Measurements from ENCODE around the gene GRAMD1A.
"Not testable (repeated sequence)": the region's sequence is repeated elsewhere in the genome, so short reads cannot be mapped to it uniquely, and the experiment has no call there.

The GRAMD1A gene

GRCh38 chr19:35004517-35005255 is 4.6 kb downstream of the GRAMD1A start:
- no peak for DNase-seq (ENCODE audit: low read depth)

- DNase-seq (ENCODE audit: low read depth) = no peak
These were observed 5.3 kb downstream of the GRAMD1A start for GRCh38 chr19:35005256-35005977.

- not testable (repeated sequence) for DNase-seq (ENCODE audit: low read depth)
These were observed 5.9 kb downstream of the GRAMD1A start for GRCh38 chr19:35006007-35006341.

- no peak for DNase-seq (ENCODE audit: low read depth)
These were observed 6.3 kb downstream of the GRAMD1A start for GRCh38 chr19:35006342-35006998.

- DNase-seq (ENCODE audit: low read depth) = no peak
These were observed 6.9 kb downstream of the GRAMD1A start for GRCh38 chr19:35006999-35007365.

GRCh38 chr19:35007427-35007826 is 7.3 kb downstream of the GRAMD1A start:
- not testable (repeated sequence) for DNase-seq (ENCODE audit: low read depth)

- DNase-seq (ENCODE audit: low read depth) = no peak
These were observed 8.8 kb downstream of the GRAMD1A start for GRCh38 chr19:35008891-35009341.

GRCh38 chr19:35009424-35010415 is 9.6 kb downstream of the GRAMD1A start:
- DNase-seq (ENCODE audit: low read depth) = no peak

GRCh38 chr19:35011091-35011689 is 11.1 kb downstream of the GRAMD1A start:
- no peak for DNase-seq (ENCODE audit: low read depth)

GRCh38 chr19:35011737-35012682 is 11.9 kb downstream of the GRAMD1A start:
- DNase-seq (ENCODE audit: low read depth) = no peak

- peak; percentile 34 for DNase-seq (ENCODE audit: low read depth)
These were observed 13.1 kb downstream of the GRAMD1A start for GRCh38 chr19:35013041-35013819.

GRCh38 chr19:35013820-35014754 is 14.0 kb downstream of the GRAMD1A start:
- DNase-seq (ENCODE audit: low read depth) = no peak

- DNase-seq (ENCODE audit: low read depth) = not testable (repeated sequence)
These were observed 14.7 kb downstream of the GRAMD1A start for GRCh38 chr19:35014774-35015173.

GRCh38 chr19:35015270-35015953 is 15.3 kb downstream of the GRAMD1A start:
- no peak for DNase-seq (ENCODE audit: low read depth)

- DNase-seq (ENCODE audit: low read depth) = no peak
These were observed 15.8 kb downstream of the GRAMD1A start for GRCh38 chr19:35015954-35016351.

GRCh38 chr19:35017507-35017906 is 17.4 kb downstream of the GRAMD1A start:
- no peak for DNase-seq (ENCODE audit: low read depth)

- DNase-seq (ENCODE audit: low read depth) = no peak
These were observed 18.3 kb downstream of the GRAMD1A start for GRCh38 chr19:35018379-35018778.

- DNase-seq (ENCODE audit: low read depth) = no peak
These were observed 19.0 kb downstream of the GRAMD1A start for GRCh38 chr19:35019144-35019543.

All from fibroblast of gingiva (primary cell).